Keratinocyte (primary cell): ENCODE results near the gene GH1. TPM values are rescaled to one million over a fixed set of nuclear protein-coding genes. Genes with fewer than 3 reads are reported as not detected.
"Not testable (repeated sequence)": the region's sequence is repeated elsewhere in the genome, so short reads cannot be mapped to it uniquely, and the experiment has no call there.

Experiments used
- DNase-seq: peaks from one replicate; pipeline ENCODE4 v3.0.0-alpha.2; 2011; ENCODE audit warnings: low read depth, missing footprints, low spot score
- FAIRE-seq: peaks from 2 replicates; lab custom pipeline; 2011; peaks lifted over from hg19 to GRCh38; lab: Jason Lieb, UNC
- H2AFZ ChIP-seq: 2 replicates; pipeline ENCODE4 v1.6.0; 2012; ENCODE audit warnings: low read length, control low read depth, inconsistent platforms; ENCODE audit not compliant: control insufficient read depth
- H3K27ac ChIP-seq: 2 replicates; pipeline ENCODE4 v1.5.1; 2011; ENCODE audit warnings: low read length; ENCODE audit not compliant: control insufficient read depth, insufficient read depth
- H3K27me3 ChIP-seq: 3 replicates; pipeline ENCODE4 v1.6.0; 2011; ENCODE audit warnings: low read length; ENCODE audit not compliant: control insufficient read depth, insufficient read depth; ENCODE audit errors: extremely low read depth
- H3K36me3 ChIP-seq, 2 experiments: 2 replicates in 1 of 2; 3 replicates in 1 of 2; pipeline ENCODE4 v1.5.1; 2011; ENCODE audit warnings: low read length in 2 of 2, mild to moderate bottlenecking in 1 of 2; ENCODE audit not compliant: control insufficient read depth in 2 of 2, insufficient read depth in 2 of 2; ENCODE audit errors: extremely low read depth in 1 of 2
- H3K4me1 ChIP-seq: 3 replicates; pipeline ENCODE4 v1.5.1; 2011; ENCODE audit warnings: low read length; ENCODE audit not compliant: control insufficient read depth, insufficient read depth; ENCODE audit errors: extremely low read depth
- H3K4me2 ChIP-seq: 3 replicates; pipeline ENCODE4 v1.6.0; 2011; ENCODE audit warnings: low read depth, low read length; ENCODE audit not compliant: control insufficient read depth, insufficient read depth; ENCODE audit errors: extremely low read depth
- H3K4me3 ChIP-seq, 3 experiments: fragments of 200-600 bp in 1 of 3; sonication (generic) in 1 of 3; 2 replicates in 2 of 3; 3 replicates in 1 of 3; pipeline ENCODE4 v1.5.1; 2011 to 2016; ENCODE audit warnings: low read length in 3 of 3, mild to moderate bottlenecking in 3 of 3, control low read depth in 2 of 3, inconsistent platforms in 1 of 3, low read depth in 1 of 3, mixed read lengths in 1 of 3, mixed run types in 1 of 3, moderate library complexity in 1 of 3; ENCODE audit not compliant: control insufficient read depth in 2 of 3, insufficient read depth in 2 of 3; ENCODE audit errors: extremely low read depth in 1 of 3
- H3K79me2 ChIP-seq: 2 replicates; pipeline ENCODE4 v1.6.0; 2012; ENCODE audit warnings: low read length; ENCODE audit not compliant: control insufficient read depth, insufficient read depth
- H3K9ac ChIP-seq: 3 replicates; pipeline ENCODE4 v1.6.0; 2011; ENCODE audit warnings: low read length; ENCODE audit not compliant: control insufficient read depth, insufficient read depth; ENCODE audit errors: extremely low read depth
- H3K9me1 ChIP-seq: 3 replicates; pipeline ENCODE4 v1.6.0; 2011; ENCODE audit warnings: low read length; ENCODE audit not compliant: control insufficient read depth, insufficient read depth; ENCODE audit errors: extremely low read depth
- H3K9me3 ChIP-seq: 2 replicates; pipeline ENCODE4 v1.5.1; 2012; ENCODE audit warnings: low read depth, low read length; ENCODE audit not compliant: control insufficient read depth
- H4K20me1 ChIP-seq: 3 replicates; pipeline ENCODE4 v1.6.0; 2011; ENCODE audit warnings: low read length; ENCODE audit not compliant: control insufficient read depth, insufficient read depth; ENCODE audit errors: extremely low read depth
- dilution Hi-C: fragments of 300-500 bp; cut with MboI; formaldehyde crosslinking; loops from one replicate; pipeline ENCODE4 v1.7.0; 2020; ENCODE audit warnings: low sequenced_read_pairs; ENCODE audit not compliant: extremely low pct_ligation_motif_present
- polyA plus RNA-seq, 5 experiments: library from polyadenylated mRNA; depleted of rRNA in 3 of 5; stranded (reverse) in 3 of 5; stranded (forward) in 1 of 5; unstranded in 1 of 5; fragments of >200 nt; gene quantifications; 1 replicate in 1 of 5; 2 replicates in 3 of 5; 3 replicates in 1 of 5; pipeline versions ENCODE4 v1.2.1 to v1.2.3, GENCODE V29; 2011 to 2012; ENCODE audit warnings: missing spikeins in 2 of 5, low read depth in 1 of 5, low replicate concordance in 1 of 5

Gene GH1
- polyA plus RNA-seq, 1 donor (not counting 4 experiments of a cell fraction or from before 2014, with no cell fraction given) = not detected

GRCh38 chr17:63874693-63875092, 43.9 kb downstream of the GH1 start:
- H3K4me3 ChIP-seq, H3K4me2 ChIP-seq, H3K4me1 ChIP-seq, H3K27me3 ChIP-seq, DNase-seq, H3K9me3 ChIP-seq, H3K79me2 ChIP-seq, H4K20me1 ChIP-seq, FAIRE-seq, H3K9ac ChIP-seq, dilution Hi-C loops, H3K9me1 ChIP-seq, H3K27ac ChIP-seq, H2AFZ ChIP-seq, H3K36me3 ChIP-seq: not testable (repeated sequence)

DNA sequence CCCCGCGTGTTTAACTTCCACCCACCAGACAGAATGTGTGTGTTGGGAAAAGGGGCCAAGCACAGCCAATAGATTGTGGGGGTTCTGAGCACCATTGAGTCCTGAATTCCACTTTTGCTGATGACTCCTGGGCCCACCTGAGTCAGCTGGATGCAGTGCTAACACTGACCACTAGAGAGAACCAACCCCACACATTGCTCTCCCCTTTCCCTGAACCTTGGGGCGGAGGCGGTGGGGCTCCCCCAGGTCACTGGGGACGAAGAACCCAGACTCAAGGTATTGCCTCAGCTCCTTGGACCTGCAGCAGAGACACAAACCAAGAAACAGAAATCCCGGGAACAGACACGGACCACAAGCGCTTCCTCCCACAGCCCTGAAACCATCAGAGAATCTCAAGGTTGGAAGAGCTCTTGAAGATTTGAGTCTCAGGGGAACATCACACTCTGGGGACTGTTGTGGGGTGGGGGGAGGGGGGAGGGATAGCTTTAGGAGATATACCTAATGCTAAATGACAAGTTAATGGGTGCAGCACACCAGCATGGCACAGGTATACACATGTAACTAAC, 44.5 kb downstream of the GH1 start:
- H2AFZ ChIP-seq, H3K79me2 ChIP-seq, H3K27me3 ChIP-seq, H3K36me3 ChIP-seq, H3K4me3 ChIP-seq, H3K4me1 ChIP-seq, FAIRE-seq, H3K9me1 ChIP-seq, H4K20me1 ChIP-seq, H3K4me2 ChIP-seq, dilution Hi-C loops, H3K9ac ChIP-seq, DNase-seq, H3K9me3 ChIP-seq, H3K27ac ChIP-seq: not testable (repeated sequence)

GRCh38 chr17:63873577-63873976, 45.1 kb downstream of the GH1 start, which contains the start of gene CSH2:
TSS of gene CSH2 (minus strand) at chr17:63873677. CDS start at chr17:63873614, 63 bp downstream.
- FAIRE-seq, H3K36me3 ChIP-seq, H4K20me1 ChIP-seq: not testable (repeated sequence)

GRCh38 chr17:63871646-63872365, 46.8 kb downstream of the GH1 start:
- H3K79me2 ChIP-seq, H3K27me3 ChIP-seq, dilution Hi-C loops, H3K4me1 ChIP-seq, FAIRE-seq, H3K36me3 ChIP-seq, H3K9me3 ChIP-seq, H3K9ac ChIP-seq, DNase-seq, H3K9me1 ChIP-seq, H3K4me2 ChIP-seq, H4K20me1 ChIP-seq, H2AFZ ChIP-seq, H3K27ac ChIP-seq, H3K4me3 ChIP-seq: not testable (repeated sequence)

More at GRCh38 chr17:63873577-63873976, 45.1 kb downstream of the GH1 start, which contains the start of gene CSH2:
- H3K9me1 ChIP-seq, H3K27ac ChIP-seq, dilution Hi-C loops, H3K4me2 ChIP-seq, H3K79me2 ChIP-seq, DNase-seq, H3K4me1 ChIP-seq, H3K9me3 ChIP-seq, H3K4me3 ChIP-seq, H2AFZ ChIP-seq, H3K9ac ChIP-seq, H3K27me3 ChIP-seq: not testable (repeated sequence)

DNA sequence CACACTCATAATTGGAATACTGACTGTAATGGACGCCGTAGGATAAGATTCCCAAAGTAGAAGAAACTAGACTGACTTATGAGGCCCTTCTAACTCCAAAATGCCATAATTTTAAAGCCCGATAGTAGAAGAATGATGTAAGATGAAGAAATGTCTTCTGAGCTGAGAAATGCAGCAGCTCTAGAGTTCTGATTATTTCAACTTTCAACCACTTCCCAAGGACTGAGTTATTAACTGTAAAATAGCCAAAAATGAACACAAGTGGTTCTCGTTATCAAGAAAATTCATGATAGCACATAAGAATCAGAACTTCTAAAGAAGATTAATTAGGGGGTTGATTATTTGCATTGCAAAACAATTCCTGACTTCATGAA, 48.4 kb downstream of the GH1 start:
- H4K20me1 ChIP-seq, H3K4me2 ChIP-seq, H3K79me2 ChIP-seq, H2AFZ ChIP-seq, H3K9me1 ChIP-seq, H3K9ac ChIP-seq, FAIRE-seq, DNase-seq, H3K4me1 ChIP-seq, dilution Hi-C loops, H3K27ac ChIP-seq, H3K36me3 ChIP-seq, H3K4me3 ChIP-seq, H3K27me3 ChIP-seq, H3K9me3 ChIP-seq: not testable (repeated sequence)
